WTC11 (cell line): ENCODE results near the gene GPR176. TPM values are rescaled to one million over a fixed set of nuclear protein-coding genes. Genes with fewer than 3 reads are reported as not detected.

Experiments
- ATAC-seq: fragments of 200-7000 bp; cut with Tn5 transposase; 2 replicates; pipeline ENCODE4 v1.10.0; 2021; ENCODE audit warnings: mild to moderate bottlenecking, moderate library complexity
- CTCF ChIA-PET: fragments of 300-600 bp; sonication (Branson Sonifier 250); formaldehyde crosslinking; loops from one replicate; lab custom pipeline; 2021; ENCODE audit warnings: antibody characterized with exemption; lab: Charles Lee
- POLR2A ChIA-PET: fragments of 350-600 bp; sonication (Branson Sonifier 250); formaldehyde crosslinking; loops from one replicate; lab custom pipeline; 2021; ENCODE audit warnings: antibody characterized with exemption; lab: Charles Lee
- DNase-seq: peaks from one replicate; pipeline ENCODE4 v3.0.0; 2021; ENCODE audit warnings: low spot score
- H3K27ac Mint-ChIP-seq: 2 replicates; pipeline ENCODE4 v1.8.0; 2021; ENCODE audit warnings: mixed read lengths
- H3K27me3 Mint-ChIP-seq: 2 replicates; pipeline ENCODE4 v1.8.0; 2021; ENCODE audit warnings: low read depth, mild to moderate bottlenecking, moderate library complexity, mixed read lengths
- H3K36me3 Mint-ChIP-seq: 2 replicates; pipeline ENCODE4 v1.8.0; 2021; ENCODE audit warnings: mixed read lengths
- H3K4me1 Mint-ChIP-seq: 2 replicates; pipeline ENCODE4 v1.8.0; 2022; ENCODE audit warnings: mixed read lengths
- H3K4me3 Mint-ChIP-seq: 2 replicates; pipeline ENCODE4 v1.8.0; 2021; ENCODE audit warnings: mild to moderate bottlenecking, moderate library complexity, mixed read lengths
- H3K9me3 Mint-ChIP-seq: 2 replicates; pipeline ENCODE4 v1.8.0; 2021; ENCODE audit warnings: mixed read lengths
- AFF4 ChIP-seq: sonication (generic); formaldehyde crosslinking; IDR thresholded peaks from 2 replicates; pipeline ENCODE4 v1.8.1; 2023; ENCODE audit warnings: mild to moderate bottlenecking, missing genetic modification reagents, borderline replicate concordance
- AR ChIP-seq: fragments of 250-450 bp; sonication (Bioruptor Pico); IDR thresholded peaks from 2 replicates; pipeline ENCODE4 v1.9.0; 2021; ENCODE audit warnings: mild to moderate bottlenecking
- ATF1 ChIP-seq: sonication (generic); formaldehyde crosslinking; IDR thresholded peaks from 2 replicates; pipeline ENCODE4 v1.8.1; 2023; ENCODE audit warnings: mild to moderate bottlenecking, moderate library complexity, missing genetic modification reagents
- CREM ChIP-seq: sonication (generic); formaldehyde crosslinking; IDR thresholded peaks from 2 replicates; pipeline ENCODE4 v1.8.1; 2022; ENCODE audit warnings: mild to moderate bottlenecking, missing genetic modification reagents, moderate library complexity
- CTCF ChIP-seq: fragments of 200-600 bp; IDR thresholded peaks from 2 replicates; pipeline ENCODE4 v1.8.0; 2022; ENCODE audit warnings: antibody characterized with exemption
- ELF4 ChIP-seq: sonication (generic); formaldehyde crosslinking; IDR thresholded peaks from 2 replicates; pipeline ENCODE4 v1.8.1; 2022; ENCODE audit warnings: low read depth, mild to moderate bottlenecking, moderate library complexity, missing genetic modification reagents
- EMX1 ChIP-seq: fragments of 250-450 bp; sonication (Bioruptor Pico); IDR thresholded peaks from 2 replicates; pipeline ENCODE4 v1.8.0; 2021; ENCODE audit warnings: mild to moderate bottlenecking
- FOXK1 ChIP-seq: sonication (generic); formaldehyde crosslinking; IDR thresholded peaks from 2 replicates; pipeline ENCODE4 v1.8.0; 2022; ENCODE audit warnings: mild to moderate bottlenecking, moderate library complexity, missing genetic modification reagents
- IRF2 ChIP-seq: sonication (generic); formaldehyde crosslinking; IDR thresholded peaks from 2 replicates; pipeline ENCODE4 v1.8.0; 2022; ENCODE audit warnings: low read depth, missing genetic modification reagents, borderline replicate concordance
- MYBL2 ChIP-seq: sonication (generic); formaldehyde crosslinking; IDR thresholded peaks from 2 replicates; pipeline ENCODE4 v1.8.1; 2023; ENCODE audit warnings: mild to moderate bottlenecking, moderate library complexity, missing genetic modification reagents
- NFATC4 ChIP-seq: fragments of 250-450 bp; sonication (Bioruptor Pico); IDR thresholded peaks from 2 replicates; pipeline ENCODE4 v1.9.0; 2021; ENCODE audit warnings: mild to moderate bottlenecking
- NFYB ChIP-seq: sonication (generic); formaldehyde crosslinking; conservative IDR thresholded peaks from 2 replicates; pipeline ENCODE4 v1.8.0; 2022; ENCODE audit warnings: low read depth, missing genetic modification reagents
- NR1H2 ChIP-seq: sonication (generic); formaldehyde crosslinking; IDR thresholded peaks from 2 replicates; pipeline ENCODE4 v1.9.0; 2021; ENCODE audit warnings: mild to moderate bottlenecking, moderate library complexity, missing genetic modification reagents
- PREB ChIP-seq: sonication (generic); formaldehyde crosslinking; IDR thresholded peaks from 2 replicates; pipeline ENCODE4 v1.8.1; 2022; ENCODE audit warnings: mild to moderate bottlenecking, missing genetic modification reagents, moderate library complexity, borderline replicate concordance
- RELA ChIP-seq: sonication (generic); formaldehyde crosslinking; IDR thresholded peaks from 2 replicates; pipeline ENCODE4 v1.8.1; 2022; ENCODE audit warnings: missing genetic modification reagents, mild to moderate bottlenecking, borderline replicate concordance
- SMAD3 ChIP-seq: sonication (generic); formaldehyde crosslinking; IDR thresholded peaks from 2 replicates; pipeline ENCODE4 v1.8.0; 2022; ENCODE audit warnings: missing genetic modification reagents, mild to moderate bottlenecking, borderline replicate concordance
- SMAD4 ChIP-seq: sonication (generic); formaldehyde crosslinking; IDR thresholded peaks from 2 replicates; pipeline ENCODE4 v1.8.0; 2022; ENCODE audit warnings: mild to moderate bottlenecking, missing genetic modification reagents
- TP53 ChIP-seq: sonication (generic); formaldehyde crosslinking; IDR thresholded peaks from 2 replicates; pipeline ENCODE4 v1.8.1; 2023; ENCODE audit warnings: mild to moderate bottlenecking, missing genetic modification reagents
- ZNF121 ChIP-seq: sonication (generic); formaldehyde crosslinking; IDR thresholded peaks from 2 replicates; pipeline ENCODE4 v1.8.0; 2023; ENCODE audit warnings: missing genetic modification reagents
- ZSCAN18 ChIP-seq: fragments of 250-450 bp; sonication (Bioruptor Pico); IDR thresholded peaks from 2 replicates; pipeline ENCODE4 v2.1.2; 2022; ENCODE audit warnings: mild to moderate bottlenecking, moderate library complexity
- total RNA-seq: library from RNA; stranded (reverse); gene quantifications from 3 replicates; pipeline ENCODE4 v1.2.3, GENCODE V29; 2021

The GPR176 gene
- total RNA-seq, 1 experiment from 2014 or later = 117 TPM

GRCh38 chr15:39878406-39878785, 41.7 kb downstream of the GPR176 start:
- H3K9me3 Mint-ChIP-seq = no peaks in the 10 kb centered on the region
- CTCF ChIA-PET = no interaction called here
- ATAC-seq (no peak), DNase-seq (no peak)
- H3K4me3 Mint-ChIP-seq = no peak overlapping the region
- POLR2A ChIA-PET = no interaction called here
- H3K27ac Mint-ChIP-seq = no peak overlapping the region
- peaks cover 22% of the 10 kb centered on the region for H3K4me1 Mint-ChIP-seq
- peaks cover 20% of the 10 kb centered on the region for H3K36me3 Mint-ChIP-seq
- no peak for TF ChIP-seq AR
- no peak for TF ChIP-seq ZSCAN18 (CRISPR knock-in tag)
- no peak for TF ChIP-seq NR1H2 (CRISPR knock-in tag)
- no peak for TF ChIP-seq NFATC4
- no peak for TF ChIP-seq RELA (CRISPR knock-in tag)
- TF ChIP-seq MYBL2 = no peak
- TF ChIP-seq SMAD4 (CRISPR knock-in tag) = no peak
- no peak for TF ChIP-seq TP53
- TF ChIP-seq FOXK1 (CRISPR knock-in tag) = no peak
- no peak for TF ChIP-seq EMX1 (CRISPR knock-in tag)
- no peak for TF ChIP-seq IRF2 (CRISPR knock-in tag)
- no peaks in the 10 kb centered on the region for H3K27me3 Mint-ChIP-seq

- Mint-ChIP-seq H3K27ac (no peak overlapping the region), H3K9me3 (no peaks in the 10 kb centered on the region), H3K36me3 (peaks cover 6% of the 10 kb centered on the region), H3K27me3 (no peaks in the 10 kb centered on the region), H3K4me3 (no peak overlapping the region), H3K4me1 (peaks cover 53% of the 10 kb centered on the region)
- no peak for DNase-seq
- POLR2A ChIA-PET = no interaction called here
- ATAC-seq = peak; percentile 61
- peak; percentile 37; the same call in 1 of the 2 replicates for TF ChIP-seq CTCF
- TF ChIP-seq ZNF121 = no peak
- no peak for TF ChIP-seq SMAD3 (CRISPR knock-in tag)
- TF ChIP-seq FOXK1 (CRISPR knock-in tag) = no peak
- CTCF ChIA-PET = interaction anchor here (0.6 to 1.0 kb wide), 3 partner anchors 48 to 119 kb away, joined by 3 read pairs; partner anchors contain the start of gene FSIP1
Measured at GRCh38 chr15:39874890-39875549, 45.0 kb downstream of the GPR176 start.

GRCh38 chr15:39873978-39874377, 46.1 kb downstream of the GPR176 start:
- peaks cover 58% of the 10 kb centered on the region for H3K4me1 Mint-ChIP-seq
- no peak overlapping the region for H3K27ac Mint-ChIP-seq
- peaks cover 6% of the 10 kb centered on the region for H3K36me3 Mint-ChIP-seq
- H3K4me3 Mint-ChIP-seq = no peak overlapping the region
- ChIA-PET POLR2A (no interaction called here), CTCF (interaction anchor here (0.8 kb wide), 1 partner anchor 87 kb away, joined by 5 read pairs; no protein-coding TSS in a partner anchor)
- DNase-seq (no peak), ATAC-seq (no peak)
- no peaks in the 10 kb centered on the region for H3K27me3 Mint-ChIP-seq
- H3K9me3 Mint-ChIP-seq = no peaks in the 10 kb centered on the region
- TF ChIP-seq ATF1 (CRISPR knock-in tag) (no peak), MYBL2 (no peak), CREM (CRISPR knock-in tag) (no peak), NFATC4 (no peak), ELF4 (no peak), PREB (no peak), AFF4 (no peak), NFYB (CRISPR knock-in tag) (no peak)
